HepG2 (cell line): Measurements from ENCODE around the gene SDR42E2. TPM values are rescaled to one million over a fixed set of nuclear protein-coding genes. Genes with fewer than 3 reads are reported as not detected.

ENCODE experiments used
- ATAC-seq: fragments of 200-7000 bp; cut with Tn5 transposase; 3 replicates; pipeline ENCODE4 v1.9.1; 2020; ENCODE audit warnings: mild to moderate bottlenecking, moderate library complexity
- BruUV-seq: library from RNA; stranded (reverse); fragments of 400-500 nt; replicated peaks from 2 replicates; lab custom pipeline; 2021; lab: Mats Ljungman, UMichigan
- CTCF ChIA-PET: fragments of 300-600 bp; formaldehyde crosslinking; extraction: SDS; loops from one replicate; lab custom pipeline; 2021; ENCODE audit warnings: low total read pairs, inconsistent platforms, low intra/inter-chr PET ratio; lab: Yijun Ruan, JAX
- POLR2A ChIA-PET: fragments of 350-600 bp; sonication (Branson Sonifier 250); formaldehyde crosslinking; loops from one replicate; lab custom pipeline; 2020; ENCODE audit warnings: antibody characterized with exemption, inconsistent platforms; lab: Yijun Ruan, JAX
- DNase-seq: peaks from one replicate; pipeline ENCODE4 v3.0.0-alpha.2; 2015; ENCODE audit warnings: low spot score
- FAIRE-seq: peaks from 3 replicates; lab custom pipeline; 2011; peaks lifted over from hg19 to GRCh38; lab: Jason Lieb, UNC
- H2AFZ ChIP-seq: one replicate; pipeline ENCODE4 v1.6.1; 2011; ENCODE audit warnings: low read length, inconsistent platforms
- H3K27ac ChIP-seq: fragments of 300-600 bp; 3 replicates; pipeline ENCODE4 v1.8.0; 2011; ENCODE audit warnings: mixed run types, mild to moderate bottlenecking, mixed read lengths, low read length, inconsistent platforms; ENCODE audit not compliant: insufficient read depth; ENCODE audit errors: extremely low read length
- H3K27me3 ChIP-seq, 2 experiments: fragments of 200-600 bp in 1 of 2; 2 replicates in 1 of 2; 3 replicates in 1 of 2; pipeline versions ENCODE4 v1.6.0 to v1.8.0; 2011; ENCODE audit warnings: low read length in 2 of 2, mild to moderate bottlenecking in 2 of 2, moderate library complexity in 2 of 2, inconsistent platforms in 1 of 2; ENCODE audit not compliant: insufficient read depth in 2 of 2, control insufficient read depth in 1 of 2
- H3K36me3 ChIP-seq, 2 experiments: fragments of 200-600 bp in 1 of 2; replicated peaks in 1 of 2; 2 replicates in 1 of 2; 3 replicates in 1 of 2; pipeline versions ENCODE4 v1.5.1 to v1.8.0; 2011; ENCODE audit warnings: low read length in 2 of 2, inconsistent platforms in 1 of 2; ENCODE audit not compliant: insufficient read depth in 2 of 2, control insufficient read depth in 1 of 2
- H3K4me1 ChIP-seq: 2 replicates; pipeline ENCODE4 v1.5.1; 2012; ENCODE audit warnings: low read length, inconsistent platforms; ENCODE audit not compliant: insufficient read depth
- H3K4me2 ChIP-seq: 2 replicates; pipeline ENCODE4 v1.6.0; 2011; ENCODE audit warnings: low read depth, low read length, inconsistent platforms
- H3K4me3 ChIP-seq, 3 experiments: fragments of 200-600 bp in 1 of 3; sonication (generic), shearing (Covaris generic) in 1 of 3; replicated peaks in 1 of 3; 2 replicates each; pipeline ENCODE4 v1.5.1; 2011 to 2016; ENCODE audit warnings: low read length in 3 of 3, inconsistent platforms in 2 of 3, low read depth in 2 of 3, mild to moderate bottlenecking in 2 of 3, control low read depth in 1 of 3, mixed read lengths in 1 of 3; ENCODE audit not compliant: insufficient read depth in 1 of 3
- H3K79me2 ChIP-seq: one replicate; pipeline ENCODE4 v1.6.1; 2011; ENCODE audit warnings: low read length, inconsistent platforms; ENCODE audit not compliant: insufficient read depth
- H3K9ac ChIP-seq: 2 replicates; pipeline ENCODE4 v1.6.0; 2011; ENCODE audit warnings: mild to moderate bottlenecking, low read depth, low read length, inconsistent platforms; ENCODE audit not compliant: insufficient read depth
- H3K9me3 ChIP-seq: 2 replicates; pipeline ENCODE4 v1.5.1; 2012; ENCODE audit warnings: mild to moderate bottlenecking, low read length
- H4K20me1 ChIP-seq: 2 replicates; pipeline ENCODE4 v1.6.0; 2011; ENCODE audit warnings: inconsistent platforms, mild to moderate bottlenecking, low read length, moderate library complexity; ENCODE audit not compliant: insufficient read depth
- BCL3 ChIP-seq: sonication (generic); formaldehyde crosslinking; IDR thresholded peaks from 2 replicates; pipeline ENCODE4 v1.5.1; 2020; ENCODE audit warnings: mild to moderate bottlenecking, missing genetic modification reagents, moderate library complexity
- FOXP4 ChIP-seq: sonication (generic); formaldehyde crosslinking; IDR thresholded peaks from 2 replicates; pipeline ENCODE4 v1.4.0; 2020; ENCODE audit warnings: missing genetic modification reagents
- GMEB2 ChIP-seq: IDR thresholded peaks from 2 replicates; pipeline ENCODE4 v1.6.1; 2016; ENCODE audit warnings: missing biosample characterization, missing genetic modification reagents, low read depth
- HOXA3 ChIP-seq: sonication (generic); formaldehyde crosslinking; IDR thresholded peaks from 2 replicates; pipeline ENCODE4 v1.5.0; 2020; ENCODE audit warnings: missing genetic modification reagents
- NFIC ChIP-seq: IDR thresholded peaks from 2 replicates; pipeline ENCODE4 v1.6.1; 2012; ENCODE audit warnings: mild to moderate bottlenecking, low read length, inconsistent platforms
- RCOR2 ChIP-seq: IDR thresholded peaks from 2 replicates; pipeline ENCODE4 v1.6.1; 2016; ENCODE audit warnings: missing biosample characterization, missing genetic modification reagents
- TBX2 ChIP-seq: sonication (generic); formaldehyde crosslinking; IDR thresholded peaks from 2 replicates; pipeline ENCODE4 v1.5.0; 2020; ENCODE audit warnings: missing genetic modification reagents, mild to moderate bottlenecking, borderline replicate concordance
- ZNF230 ChIP-seq: sonication (generic); formaldehyde crosslinking; IDR thresholded peaks from 2 replicates; pipeline ENCODE4 v1.4.0; 2020; ENCODE audit warnings: mild to moderate bottlenecking, missing genetic modification reagents
- ZNF501 ChIP-seq: sonication (generic); formaldehyde crosslinking; IDR thresholded peaks from 2 replicates; pipeline ENCODE4 v1.5.1; 2020; ENCODE audit warnings: mild to moderate bottlenecking, moderate library complexity, missing genetic modification reagents
- ZNF556 ChIP-seq: sonication (generic); formaldehyde crosslinking; IDR thresholded peaks from 2 replicates; pipeline ENCODE4 v1.4.0; 2020; ENCODE audit warnings: mild to moderate bottlenecking, missing genetic modification reagents, borderline replicate concordance
- WGBS: methylation state at CpG from one replicate; pipeline ENCODE4 v1.1.6; 2017; ENCODE audit warnings: low lambda C conversion rate; 5-methylcytosine and 5-hydroxymethylcytosine counted together
- in situ Hi-C: cut with HindIII; loops from 2 replicates; pipeline ENCODE4 v1.10.0; 2017; ENCODE audit warnings: low pct_unique_long_range_greater_than_20kb; ENCODE audit not compliant: extremely low pct_ligation_motif_present
- intact Hi-C: fragments of 100-400 bp; cut with micrococcal nuclease; formaldehyde crosslinking; loops from one replicate; pipeline ENCODE4 v1.10.0; 2022; ENCODE audit not compliant: unreplicated experiment
- polyA plus RNA-seq, 8 experiments: library from polyadenylated mRNA; depleted of rRNA in 3 of 8; stranded (reverse) in 7 of 8; unstranded in 1 of 8; fragments of >200 nt; fragmentation: Illumina TruSeq in 4 of 8; extraction: Trizol in 4 of 8; gene quantifications; 2 replicates each; pipeline versions ENCODE4 v1.2.1 to v1.2.3, GENCODE V29; 2011 to 2016; ENCODE audit warnings: low read depth in 4 of 8, missing spikeins in 1 of 8, mixed read lengths in 1 of 8; ENCODE audit not compliant: insufficient read depth in 1 of 8
- total RNA-seq, 5 experiments: library from RNA; depleted of rRNA; stranded (reverse); fragments of >200 nt; fragmentation: Illumina TruSeq; extraction: Trizol; gene quantifications; 2 replicates each; pipeline ENCODE4 v1.2.3, GENCODE V29; 2016; ENCODE audit warnings: low read depth in 1 of 5
- TF ChIP-seq, protein P1 (sequence below): sonication (generic); formaldehyde crosslinking; IDR thresholded peaks from 2 replicates; pipeline ENCODE4 v1.5.0; 2020; ENCODE audit warnings: mild to moderate bottlenecking, missing genetic modification reagents
- TF ChIP-seq, protein P2 (sequence below), 2 experiments: sonication (generic) in 1 of 2; formaldehyde crosslinking in 1 of 2; IDR thresholded peaks; 2 replicates each; pipeline versions ENCODE4 v1.5.1 to v1.6.1; 2011 to 2020; ENCODE audit warnings: borderline replicate concordance in 1 of 2, low read depth in 1 of 2, low read length in 1 of 2, mild to moderate bottlenecking in 1 of 2, missing genetic modification reagents in 1 of 2, moderate library complexity in 1 of 2

SDR42E2 gene
- total and polyA plus RNA-seq, 2 of the 13 experiments (the other 11 are each of a cell fraction or from before 2014, with no cell fraction given), result 0.05 to 0.11 TPM

DNA sequence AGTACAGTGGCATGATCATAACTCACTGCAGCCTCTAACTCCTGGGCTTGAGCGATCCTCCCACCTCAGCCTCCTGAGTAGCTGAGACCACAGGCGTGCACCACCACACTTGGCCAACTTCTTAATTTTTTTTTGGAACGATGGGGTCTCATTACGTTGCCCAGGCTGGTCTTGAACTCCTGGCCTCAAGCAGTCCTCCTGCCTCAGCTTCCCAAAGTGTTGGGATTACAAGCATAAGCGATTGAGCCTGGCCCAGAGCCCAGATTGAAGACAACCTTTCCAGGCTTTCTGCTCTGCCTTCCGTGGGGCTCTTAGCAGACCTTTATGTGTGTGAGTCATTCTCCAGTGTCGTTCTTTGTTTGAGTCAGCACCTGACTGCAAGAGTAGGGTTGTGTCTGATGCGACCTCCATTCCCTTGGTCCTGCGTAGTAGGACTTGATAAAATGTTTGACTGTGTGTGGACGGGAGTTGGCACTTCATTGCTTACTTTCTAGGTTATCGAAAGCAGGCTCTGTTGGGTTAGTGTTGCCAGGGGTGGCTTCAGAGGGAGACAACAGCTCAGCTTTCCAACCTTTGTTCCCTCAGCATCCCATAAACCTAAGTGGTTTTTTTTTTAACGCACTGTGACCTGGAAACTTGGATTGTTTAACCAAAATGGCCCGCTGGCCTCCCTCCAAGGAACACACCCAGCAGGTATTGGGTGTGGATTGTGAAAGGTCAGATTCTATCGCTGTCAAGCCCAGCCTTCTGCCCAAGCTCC is 70.2 kb downstream of the SDR42E2 start:
- peaks cover 18% of the 10 kb centered on the region for H3K4me1 ChIP-seq
- in situ Hi-C loops, result no loop called here
- intact Hi-C loops, result loop anchor here (2.0 to 10.0 kb wide), 2 partner anchors 34 to 52 kb away; no protein-coding TSS in a partner anchor
- peak overlapping the region; percentile 64 for H3K4me2 ChIP-seq
- H3K9me3 ChIP-seq, result no peaks in the 10 kb centered on the region
- whole genome bisulfite sequencing, result 29% methylated on average over 14 of the region's 14 CpGs
- ATAC-seq (peak; percentile 93), FAIRE-seq (peak; percentile 85), DNase-seq (peak; percentile 93)
- CTCF ChIA-PET, result no interaction called here
- H3K4me3 ChIP-seq, result peak overlapping the region in 2 of 3 experiments; percentile 8 to 30; a peak in 4 of 6 replicates
- no peaks in the 10 kb centered on the region for H3K27me3 ChIP-seq
- peaks cover 18 to 38% of the 10 kb centered on the region in 2 experiments for H3K36me3 ChIP-seq
- H2AFZ ChIP-seq, result peak overlapping the region; percentile 12
- no peaks in the 10 kb centered on the region for H4K20me1 ChIP-seq
- POLR2A ChIA-PET, result interaction anchor here (0.7 to 1.7 kb wide), 7 partner anchors 10 to 41 kb away, joined by 3 to 6 read pairs (median 4); partner anchors contain the start of gene EEF2K
- peaks cover 2% of the 10 kb centered on the region for H3K79me2 ChIP-seq
- BruUV-seq, result no TSS peak
- H3K9ac ChIP-seq, result peak overlapping the region; percentile 54
- peak overlapping the region; percentile 81 for H3K27ac ChIP-seq
- TF ChIP-seq HOXA3 (CRISPR knock-in tag) (peak; percentile 74), TBX2 (CRISPR knock-in tag) (0 out of 2 replicates have a peak, but pooled peaks have one; percentile 15), FOXP4 (CRISPR knock-in tag) (peak; percentile 59), NFIC (no peak; the same call in 1 of the 2 replicates), ZNF501 (peak; percentile 31; the same call in 1 of the 2 replicates), ZNF556 (CRISPR knock-in tag) (no peak), ZNF230 (CRISPR knock-in tag) (no peak), BCL3 (no peak), RCOR2 (CRISPR knock-in tag) (0 out of 2 replicates have a peak, but pooled peaks have one; percentile 11), GMEB2 (CRISPR knock-in tag) (no peak)
- TF ChIP-seq, protein P1, sequence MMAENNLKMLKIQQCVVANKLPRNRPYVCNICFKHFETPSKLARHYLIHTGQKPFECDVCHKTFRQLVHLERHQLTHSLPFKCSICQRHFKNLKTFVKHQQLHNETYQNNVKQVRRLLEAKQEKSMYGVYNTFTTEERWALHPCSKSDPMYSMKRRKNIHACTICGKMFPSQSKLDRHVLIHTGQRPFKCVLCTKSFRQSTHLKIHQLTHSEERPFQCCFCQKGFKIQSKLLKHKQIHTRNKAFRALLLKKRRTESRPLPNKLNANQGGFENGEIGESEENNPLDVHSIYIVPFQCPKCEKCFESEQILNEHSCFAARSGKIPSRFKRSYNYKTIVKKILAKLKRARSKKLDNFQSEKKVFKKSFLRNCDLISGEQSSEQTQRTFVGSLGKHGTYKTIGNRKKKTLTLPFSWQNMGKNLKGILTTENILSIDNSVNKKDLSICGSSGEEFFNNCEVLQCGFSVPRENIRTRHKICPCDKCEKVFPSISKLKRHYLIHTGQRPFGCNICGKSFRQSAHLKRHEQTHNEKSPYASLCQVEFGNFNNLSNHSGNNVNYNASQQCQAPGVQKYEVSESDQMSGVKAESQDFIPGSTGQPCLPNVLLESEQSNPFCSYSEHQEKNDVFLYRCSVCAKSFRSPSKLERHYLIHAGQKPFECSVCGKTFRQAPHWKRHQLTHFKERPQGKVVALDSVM (CRISPR knock-in tag), result peak; percentile 68
- TF ChIP-seq, protein P2, sequence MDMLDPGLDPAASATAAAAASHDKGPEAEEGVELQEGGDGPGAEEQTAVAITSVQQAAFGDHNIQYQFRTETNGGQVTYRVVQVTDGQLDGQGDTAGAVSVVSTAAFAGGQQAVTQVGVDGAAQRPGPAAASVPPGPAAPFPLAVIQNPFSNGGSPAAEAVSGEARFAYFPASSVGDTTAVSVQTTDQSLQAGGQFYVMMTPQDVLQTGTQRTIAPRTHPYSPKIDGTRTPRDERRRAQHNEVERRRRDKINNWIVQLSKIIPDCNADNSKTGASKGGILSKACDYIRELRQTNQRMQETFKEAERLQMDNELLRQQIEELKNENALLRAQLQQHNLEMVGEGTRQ (IDR thresholded peaks at IDR 0.05; ENCODE audit: low read depth, low read length), result no peak
- TF ChIP-seq, protein P2 (CRISPR knock-in tag; IDR thresholded peaks at IDR 0.05; ENCODE audit: borderline replicate concordance), result 0 out of 2 replicates have a peak, but pooled peaks have one; percentile 15
